SK-N-SH treated with all-trans-retinoic acid at 6 μM for 48 hours (cell line): ENCODE results near the gene RIMS4.

Experiments used
- ATAC-seq: fragments of 200-7000 bp; cut with Tn5 transposase; 3 replicates; pipeline ENCODE4 v1.9.1; 2020; ENCODE audit warnings: mild to moderate bottlenecking, moderate library complexity
- ARNTL ChIP-seq: fragments of 450-650 bp; formaldehyde crosslinking; IDR thresholded peaks from 2 replicates; pipeline ENCODE4 v1.5.0; 2020; ENCODE audit warnings: low read depth, mild to moderate bottlenecking, moderate library complexity, borderline replicate concordance
- CSRNP3 ChIP-seq: fragments of 250-450 bp; sonication (Bioruptor Pico); IDR thresholded peaks from 2 replicates; pipeline ENCODE4 v1.5.1; 2021; ENCODE audit warnings: mild to moderate bottlenecking, moderate library complexity
- ESRRG ChIP-seq: fragments of 250-450 bp; sonication (Bioruptor Pico); IDR thresholded peaks from 2 replicates; pipeline ENCODE4 v1.6.1; 2021; ENCODE audit warnings: mild to moderate bottlenecking
- GLIS3 ChIP-seq: fragments of 250-450 bp; sonication (Bioruptor Pico); IDR thresholded peaks from 2 replicates; pipeline ENCODE4 v1.5.0; 2020; ENCODE audit warnings: mild to moderate bottlenecking, moderate library complexity
- ISL1 ChIP-seq: fragments of 250-450 bp; sonication (Bioruptor Pico); IDR thresholded peaks from 2 replicates; pipeline ENCODE4 v2.1.2; 2022; ENCODE audit warnings: mild to moderate bottlenecking, moderate library complexity
- POU6F1 ChIP-seq: fragments of 250-450 bp; sonication (Bioruptor Pico); IDR thresholded peaks from 2 replicates; pipeline ENCODE4 v1.8.0; 2021; ENCODE audit warnings: low read depth, mild to moderate bottlenecking, moderate library complexity, borderline replicate concordance
- PPARA ChIP-seq: fragments of 250-450 bp; sonication (Bioruptor Pico); IDR thresholded peaks from 2 replicates; pipeline ENCODE4 v1.5.0; 2020; ENCODE audit warnings: mild to moderate bottlenecking, borderline replicate concordance
- RARB ChIP-seq: fragments of 250-450 bp; sonication (Bioruptor Pico); IDR thresholded peaks from 2 replicates; pipeline ENCODE4 v1.8.0; 2021; ENCODE audit warnings: mild to moderate bottlenecking, moderate library complexity
- TCF4 ChIP-seq: fragments of 250-450 bp; sonication (Bioruptor Pico); IDR thresholded peaks from 2 replicates; pipeline ENCODE4 v1.8.0; 2021; ENCODE audit warnings: mild to moderate bottlenecking, moderate library complexity, borderline replicate concordance
- TOX ChIP-seq: fragments of 250-450 bp; sonication (Bioruptor Pico); IDR thresholded peaks from 2 replicates; pipeline ENCODE4 v1.8.0; 2021; ENCODE audit warnings: mild to moderate bottlenecking, moderate library complexity, borderline replicate concordance
- TSHZ2 ChIP-seq: fragments of 250-450 bp; sonication (Bioruptor Pico); IDR thresholded peaks from 2 replicates; pipeline ENCODE4 v1.5.0; 2020; ENCODE audit warnings: mild to moderate bottlenecking, moderate library complexity
- ZC3H10 ChIP-seq: fragments of 250-450 bp; sonication (Bioruptor Pico); IDR thresholded peaks from 2 replicates; pipeline ENCODE4 v1.5.1; 2021; ENCODE audit warnings: mild to moderate bottlenecking, moderate library complexity
- ZFP3 ChIP-seq: fragments of 250-450 bp; sonication (Bioruptor Pico); IDR thresholded peaks from 2 replicates; pipeline ENCODE4 v1.5.0; 2020; ENCODE audit warnings: mild to moderate bottlenecking, moderate library complexity
- ZFP30 ChIP-seq: fragments of 450-650 bp; formaldehyde crosslinking; IDR thresholded peaks from 2 replicates; pipeline ENCODE4 v1.5.0; 2022; ENCODE audit warnings: mild to moderate bottlenecking, moderate library complexity
- ZNF565 ChIP-seq: fragments of 450-650 bp; formaldehyde crosslinking; conservative IDR thresholded peaks from 2 replicates; pipeline ENCODE4 v1.5.0; 2020; ENCODE audit warnings: low read depth, mild to moderate bottlenecking, moderate library complexity
- ZNF70 ChIP-seq: fragments of 450-650 bp; formaldehyde crosslinking; IDR thresholded peaks from 2 replicates; pipeline ENCODE4 v1.5.0; 2020; ENCODE audit warnings: mild to moderate bottlenecking, moderate library complexity
- ZNF8 ChIP-seq: fragments of 450-650 bp; formaldehyde crosslinking; IDR thresholded peaks from 2 replicates; pipeline ENCODE4 v1.5.0; 2020; ENCODE audit warnings: mild to moderate bottlenecking, moderate library complexity
- TF ChIP-seq, protein P1 (sequence below): fragments of 250-450 bp; sonication (Bioruptor Pico); IDR thresholded peaks from 2 replicates; pipeline ENCODE4 v1.5.1; 2020; ENCODE audit warnings: low read depth, mild to moderate bottlenecking, moderate library complexity

Gene RIMS4

GRCh38 chr20:44830523-44830922 is 20.2 kb upstream of the RIMS4 start:
- TF ChIP-seq CSRNP3 (CRISPR knock-in tag) (no peak), TCF4 (CRISPR knock-in tag) (no peak), ESRRG (no peak), POU6F1 (no peak), ISL1 (CRISPR knock-in tag) (no peak), TSHZ2 (CRISPR knock-in tag) (no peak), RARB (CRISPR knock-in tag) (no peak), ZNF565 (CRISPR knock-in tag) (no peak), GLIS3 (CRISPR knock-in tag) (no peak), ZC3H10 (CRISPR knock-in tag) (no peak), ZFP30 (CRISPR knock-in tag) (no peak), ZNF70 (no peak)
- no peak for ATAC-seq

DNA sequence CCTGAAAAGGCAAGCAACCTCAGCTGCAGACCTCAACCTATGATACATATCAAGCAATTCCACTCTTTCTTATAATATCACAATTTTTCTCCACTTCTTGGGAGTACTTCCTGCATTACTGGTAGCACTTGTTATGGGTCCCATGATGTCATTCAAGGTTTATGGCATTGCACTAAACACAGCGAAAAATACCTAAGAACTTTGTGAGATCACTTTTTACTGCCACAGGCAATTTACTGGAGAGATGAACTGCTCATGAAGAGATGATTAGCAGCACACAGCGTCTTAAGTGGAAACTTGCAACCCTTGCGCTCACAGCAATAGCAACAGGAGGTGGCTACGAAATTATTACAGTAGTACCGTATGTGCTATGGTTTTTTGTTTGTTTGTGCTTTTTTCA is 19.3 kb upstream of the RIMS4 start:
- no peak for ATAC-seq
- no peak for TF ChIP-seq PPARA
- TF ChIP-seq ZNF565 (CRISPR knock-in tag), result no peak
- no peak for TF ChIP-seq ZNF8 (CRISPR knock-in tag)
- no peak for TF ChIP-seq CSRNP3 (CRISPR knock-in tag)
- no peak for TF ChIP-seq ZNF70
- TF ChIP-seq ZFP30 (CRISPR knock-in tag), result no peak
- no peak for TF ChIP-seq TOX (CRISPR knock-in tag)
- no peak for TF ChIP-seq ZC3H10 (CRISPR knock-in tag)
- TF ChIP-seq ARNTL (CRISPR knock-in tag), result no peak
- no peak for TF ChIP-seq ISL1 (CRISPR knock-in tag)
- no peak for TF ChIP-seq TSHZ2 (CRISPR knock-in tag)
- TF ChIP-seq, protein P1, sequence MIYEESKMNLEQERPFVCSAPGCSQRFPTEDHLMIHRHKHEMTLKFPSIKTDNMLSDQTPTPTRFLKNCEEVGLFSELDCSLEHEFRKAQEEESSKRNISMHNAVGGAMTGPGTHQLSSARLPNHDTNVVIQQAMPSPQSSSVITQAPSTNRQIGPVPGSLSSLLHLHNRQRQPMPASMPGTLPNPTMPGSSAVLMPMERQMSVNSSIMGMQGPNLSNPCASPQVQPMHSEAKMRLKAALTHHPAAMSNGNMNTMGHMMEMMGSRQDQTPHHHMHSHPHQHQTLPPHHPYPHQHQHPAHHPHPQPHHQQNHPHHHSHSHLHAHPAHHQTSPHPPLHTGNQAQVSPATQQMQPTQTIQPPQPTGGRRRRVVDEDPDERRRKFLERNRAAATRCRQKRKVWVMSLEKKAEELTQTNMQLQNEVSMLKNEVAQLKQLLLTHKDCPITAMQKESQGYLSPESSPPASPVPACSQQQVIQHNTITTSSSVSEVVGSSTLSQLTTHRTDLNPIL (CRISPR knock-in tag), result no peak
- no peak for TF ChIP-seq POU6F1
- TF ChIP-seq ZFP3, result no peak
